OCI-LY3 (cell line): ENCODE results near the gene CEP44.

Source experiments
- H2AFZ ChIP-seq: fragments of 200-600, 300-600 bp; shearing (Covaris generic); 2 replicates; pipeline ENCODE4 v1.6.0; 2014; ENCODE audit warnings: antibody characterized with exemption, low read depth, low read length
- H3K27ac ChIP-seq: fragments of 200-600, 300-600 bp; sonication (generic); 2 replicates; pipeline ENCODE4 v1.5.1; 2014; ENCODE audit warnings: mild to moderate bottlenecking, low read length, moderate library complexity, mixed read lengths
- H3K27me3 ChIP-seq: fragments of 200-600, 300-600 bp; sonication (generic); 2 replicates; pipeline ENCODE4 v1.6.1; 2014; ENCODE audit warnings: low read depth, low read length, mixed read lengths
- H3K36me3 ChIP-seq: fragments of 200-600, 300-600 bp; sonication (generic); replicated peaks from 2 replicates; pipeline ENCODE3; 2014; ENCODE audit warnings: low read depth, low read length, mixed read lengths
- H3K4me1 ChIP-seq: fragments of 300-600, 200-600 bp; sonication (generic); 2 replicates; pipeline ENCODE4 v1.6.1; 2014; ENCODE audit warnings: low read length, mixed read lengths
- H3K4me2 ChIP-seq: fragments of 200-600, 300-600 bp; sonication (generic); 2 replicates; pipeline ENCODE4 v1.6.1; 2014; ENCODE audit warnings: low read length, mixed read lengths
- H3K4me3 ChIP-seq: fragments of 300-600, 200-600 bp; sonication (generic); 2 replicates; pipeline ENCODE4 v1.5.1; 2014; ENCODE audit warnings: antibody characterized with exemption, mild to moderate bottlenecking, low read length, moderate library complexity
- H3K79me2 ChIP-seq: fragments of 300-600, 200-600 bp; shearing (Covaris generic); 2 replicates; pipeline ENCODE4 v1.6.1; 2014; ENCODE audit warnings: mild to moderate bottlenecking, low read length, mixed read lengths
- H3K9ac ChIP-seq: fragments of 300-600, 200-600 bp; shearing (Covaris generic); 2 replicates; pipeline ENCODE4 v1.6.0; 2014; ENCODE audit warnings: mild to moderate bottlenecking, low read length, moderate library complexity
- H3K9me3 ChIP-seq: fragments of 200-600, 300-600 bp; shearing (Covaris generic); 2 replicates; pipeline ENCODE4 v1.6.1; 2014; ENCODE audit warnings: low read length, mixed read lengths; ENCODE audit not compliant: insufficient read depth
- H4K20me1 ChIP-seq: fragments of 200-600, 300-600 bp; sonication (generic); 2 replicates; pipeline ENCODE4 v1.6.1; 2016; ENCODE audit warnings: low read length, mixed read lengths; ENCODE audit not compliant: insufficient read depth
- EZH2phosphoT487 ChIP-seq: fragments of 200-600 bp; shearing (Covaris generic); IDR thresholded peaks from 2 replicates; pipeline ENCODE4 v1.6.1; 2018; ENCODE audit warnings: antibody characterized with exemption, mixed run types, low read depth
- TF ChIP-seq, protein P1 (sequence below): fragments of 200-600, 300-600 bp; sonication (generic); IDR thresholded peaks from 2 replicates; pipeline ENCODE4 v1.5.1; 2014; ENCODE audit warnings: antibody characterized with exemption, low read length, low read depth

The CEP44 gene

DNA sequence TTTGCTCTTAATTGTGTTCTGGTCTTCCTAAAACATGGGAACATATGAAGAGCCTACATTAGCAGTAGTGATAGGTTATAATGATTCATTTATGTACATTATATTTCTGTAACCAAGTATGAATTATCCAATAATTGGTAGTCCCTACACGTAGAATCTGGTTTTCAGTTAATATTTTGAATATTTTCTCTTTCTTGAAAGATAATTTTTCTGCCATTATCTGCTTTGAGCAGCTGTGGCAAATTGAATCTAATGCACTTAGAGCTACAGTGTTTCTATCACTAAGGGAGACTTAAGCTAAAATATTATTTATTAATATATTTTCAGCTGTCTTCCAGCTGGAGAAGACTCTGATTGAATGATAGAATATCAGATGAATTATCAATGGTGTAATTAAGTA is 21.0 kb downstream of the CEP44 start:
- no peak overlapping the region for H2AFZ ChIP-seq
- peaks cover 34% of the 10 kb centered on the region for H3K36me3 ChIP-seq
- no peak overlapping the region for H3K9ac ChIP-seq
- H3K9me3 ChIP-seq, result no peaks in the 10 kb centered on the region
- H3K4me1 ChIP-seq, result peaks cover 13% of the 10 kb centered on the region
- no peak overlapping the region for H3K4me3 ChIP-seq
- no peak overlapping the region for H3K4me2 ChIP-seq
- H3K27ac ChIP-seq, result no peak overlapping the region
- TF ChIP-seq, protein P1, sequence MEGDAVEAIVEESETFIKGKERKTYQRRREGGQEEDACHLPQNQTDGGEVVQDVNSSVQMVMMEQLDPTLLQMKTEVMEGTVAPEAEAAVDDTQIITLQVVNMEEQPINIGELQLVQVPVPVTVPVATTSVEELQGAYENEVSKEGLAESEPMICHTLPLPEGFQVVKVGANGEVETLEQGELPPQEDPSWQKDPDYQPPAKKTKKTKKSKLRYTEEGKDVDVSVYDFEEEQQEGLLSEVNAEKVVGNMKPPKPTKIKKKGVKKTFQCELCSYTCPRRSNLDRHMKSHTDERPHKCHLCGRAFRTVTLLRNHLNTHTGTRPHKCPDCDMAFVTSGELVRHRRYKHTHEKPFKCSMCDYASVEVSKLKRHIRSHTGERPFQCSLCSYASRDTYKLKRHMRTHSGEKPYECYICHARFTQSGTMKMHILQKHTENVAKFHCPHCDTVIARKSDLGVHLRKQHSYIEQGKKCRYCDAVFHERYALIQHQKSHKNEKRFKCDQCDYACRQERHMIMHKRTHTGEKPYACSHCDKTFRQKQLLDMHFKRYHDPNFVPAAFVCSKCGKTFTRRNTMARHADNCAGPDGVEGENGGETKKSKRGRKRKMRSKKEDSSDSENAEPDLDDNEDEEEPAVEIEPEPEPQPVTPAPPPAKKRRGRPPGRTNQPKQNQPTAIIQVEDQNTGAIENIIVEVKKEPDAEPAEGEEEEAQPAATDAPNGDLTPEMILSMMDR, result no peak
- no peak for TF ChIP-seq EZH2phosphoT487
- H3K27me3 ChIP-seq, result no peaks in the 10 kb centered on the region
- H3K79me2 ChIP-seq, result no peaks in the 10 kb centered on the region
- H4K20me1 ChIP-seq, result no peaks in the 10 kb centered on the region

DNA sequence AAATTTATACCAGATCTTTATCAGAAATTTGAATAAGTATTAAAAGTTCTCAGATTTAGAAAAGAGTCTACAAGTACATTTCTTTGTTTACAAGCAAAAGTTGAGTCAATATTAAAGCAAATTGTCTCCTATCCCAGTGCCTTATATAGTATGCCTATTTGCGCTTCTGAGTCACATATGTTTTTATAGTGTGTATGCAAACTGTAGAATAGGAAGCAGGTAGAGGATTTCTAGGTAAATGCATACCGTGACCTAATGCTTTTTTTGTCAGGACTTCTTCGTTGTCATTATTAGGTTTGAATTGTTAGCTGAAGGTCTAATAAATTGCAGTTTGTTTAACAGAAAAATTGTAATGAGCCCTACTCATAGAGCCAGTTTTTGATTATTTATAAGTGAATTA is 22.2 kb downstream of the CEP44 start:
- Histone ChIP-seq H3K79me2 (no peaks in the 10 kb centered on the region), H4K20me1 (no peaks in the 10 kb centered on the region), H3K4me3 (no peak overlapping the region), H3K27ac (no peak overlapping the region), H3K36me3 (peaks cover 31% of the 10 kb centered on the region), H3K4me1 (peaks cover 13% of the 10 kb centered on the region), H3K9ac (no peak overlapping the region), H3K27me3 (no peaks in the 10 kb centered on the region), H3K4me2 (no peak overlapping the region), H2AFZ (no peak overlapping the region), H3K9me3 (no peaks in the 10 kb centered on the region)
- no peak for TF ChIP-seq EZH2phosphoT487
- TF ChIP-seq, protein P1, result no peak

DNA sequence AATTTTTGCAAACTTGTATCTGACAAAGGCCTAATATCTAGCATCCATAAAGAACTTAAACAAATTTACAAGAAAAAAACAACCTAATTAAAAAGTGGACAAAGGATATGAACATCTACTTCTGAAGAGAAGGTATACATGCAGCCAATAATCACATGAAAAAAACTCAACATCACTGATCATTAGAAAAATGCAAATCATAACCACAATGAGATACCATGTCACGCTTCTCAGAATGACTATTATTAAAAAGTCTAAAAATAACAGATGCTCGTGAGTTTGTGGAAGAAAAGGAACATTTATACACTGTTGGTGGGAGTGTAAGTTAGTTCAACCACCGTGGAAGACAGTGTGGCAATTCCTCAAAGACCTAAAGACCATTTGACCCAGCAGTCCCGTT is 24.0 kb downstream of the CEP44 start:
- Histone ChIP-seq H3K4me2 (0 out of 2 replicates have a peak overlapping the region, but pooled peaks have one; percentile 5), H3K27me3 (no peaks in the 10 kb centered on the region), H4K20me1 (no peaks in the 10 kb centered on the region), H3K27ac (no peak overlapping the region), H3K9me3 (no peaks in the 10 kb centered on the region), H3K36me3 (peaks cover 39% of the 10 kb centered on the region), H3K9ac (no peak overlapping the region), H3K4me3 (no peak overlapping the region), H3K4me1 (peaks cover 13% of the 10 kb centered on the region), H3K79me2 (no peaks in the 10 kb centered on the region), H2AFZ (no peak overlapping the region)
- no peak for TF ChIP-seq EZH2phosphoT487

DNA sequence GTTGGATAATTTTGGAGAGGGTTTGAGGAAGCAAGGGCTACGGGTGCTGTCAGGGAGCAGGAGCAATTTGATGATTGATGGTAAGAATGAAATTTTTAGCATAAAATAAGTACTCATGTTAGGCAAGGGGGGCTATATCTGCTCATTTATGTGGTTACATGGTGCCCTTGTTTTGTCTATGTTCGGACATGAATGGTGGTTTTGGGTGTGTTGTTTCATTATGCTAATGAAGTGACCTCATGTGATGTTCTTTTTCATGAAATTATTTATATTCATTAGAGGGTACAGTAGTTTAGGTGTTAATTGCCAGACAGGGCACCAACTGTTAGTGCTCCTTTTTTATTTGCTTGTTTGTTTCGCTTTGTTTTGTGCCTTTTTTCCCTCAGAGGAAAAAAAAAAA is 29.3 kb downstream of the CEP44 start:
- H3K4me1 ChIP-seq, result peaks cover 19% of the 10 kb centered on the region
- no peak overlapping the region for H3K27ac ChIP-seq
- no peaks in the 10 kb centered on the region for H3K79me2 ChIP-seq
- no peaks in the 10 kb centered on the region for H3K9me3 ChIP-seq
- H4K20me1 ChIP-seq, result no peaks in the 10 kb centered on the region
- no peaks in the 10 kb centered on the region for H3K27me3 ChIP-seq
- H3K4me2 ChIP-seq, result no peak overlapping the region
- no peak overlapping the region for H3K9ac ChIP-seq
- H3K4me3 ChIP-seq, result no peak overlapping the region
- no peak overlapping the region for H2AFZ ChIP-seq
- H3K36me3 ChIP-seq, result peaks cover 44% of the 10 kb centered on the region
- TF ChIP-seq, protein P1, result no peak
- TF ChIP-seq EZH2phosphoT487, result no peak

DNA sequence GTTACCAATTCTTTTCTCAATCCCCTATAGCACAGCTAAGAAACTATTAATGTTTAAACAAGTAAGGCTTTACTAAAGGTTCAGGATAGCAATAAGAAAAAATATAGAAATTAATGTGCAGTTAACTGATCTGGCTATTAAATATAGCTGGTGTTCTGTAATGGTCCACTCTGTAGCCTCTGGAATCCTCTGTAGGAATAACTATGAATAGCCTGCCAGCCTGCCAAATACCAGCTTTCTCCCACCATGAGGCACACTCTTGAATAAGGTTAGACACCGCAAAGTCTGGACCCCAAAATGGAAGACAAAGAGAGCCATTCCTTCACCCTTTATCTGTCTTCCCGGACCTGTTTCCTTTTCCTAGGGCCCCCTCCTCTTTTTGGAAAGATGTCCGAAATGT is 30.6 kb downstream of the CEP44 start:
- Histone ChIP-seq H3K4me3 (no peak overlapping the region), H3K4me1 (peaks cover 19% of the 10 kb centered on the region), H3K79me2 (no peaks in the 10 kb centered on the region), H3K4me2 (peak overlapping the region; percentile 43), H3K27ac (peak overlapping the region; percentile 72), H2AFZ (no peak overlapping the region), H4K20me1 (no peaks in the 10 kb centered on the region), H3K9ac (peak overlapping the region; percentile 1; the same call in 1 of the 2 replicates), H3K36me3 (peaks cover 39% of the 10 kb centered on the region), H3K27me3 (no peaks in the 10 kb centered on the region), H3K9me3 (no peaks in the 10 kb centered on the region)
- TF ChIP-seq EZH2phosphoT487, result no peak
- TF ChIP-seq, protein P1, result no peak
